ENCODE measurements around the gene HK1. TPM values are rescaled to one million over a fixed set of nuclear protein-coding genes. Genes with fewer than 3 reads are reported as not detected.

HK1 gene
- total RNA-seq, 2 donors from 2014 or later = 150 to 158 TPM

- H3K27ac ChIP-seq = no peak overlapping the region
Measured at GRCh38 chr10:69421611-69422308, 143.5 kb downstream of the HK1 start.

GRCh38 chr10:69422676-69423075 lies 144.4 kb downstream of the HK1 start:
- no peak overlapping the region for H3K4me3 ChIP-seq
- H3K27ac ChIP-seq = no peak overlapping the region
- no peak for TF ChIP-seq CTCF (IDR thresholded peaks at IDR 0.05)
- DNase-seq (ENCODE audit: low spot score) = no peak
- H3K9me3 ChIP-seq = no peaks in the 10 kb centered on the region
- H3K4me1 ChIP-seq (ENCODE audit: control insufficient read depth in 1 of 2, low read depth in 2 of 2) = no peaks in the 10 kb centered on the region
- ATAC-seq (ENCODE audit: insufficient number of reproducible peaks, low FRiP score, low read depth) = no peak
- no peaks in the 10 kb centered on the region for H3K36me3 ChIP-seq
- H3K27me3 ChIP-seq (replicated peaks; ENCODE audit: insufficient read depth) = no peaks in the 10 kb centered on the region

More at GRCh38 chr10:69421611-69422308, 143.5 kb downstream of the HK1 start:
- no peak for TF ChIP-seq CTCF (IDR thresholded peaks at IDR 0.05)
- Histone ChIP-seq H3K36me3 (no peaks in the 10 kb centered on the region), H3K4me3 (no peak overlapping the region), H3K9me3 (no peaks in the 10 kb centered on the region), H3K4me1 (ENCODE audit: control insufficient read depth in 1 of 2, low read depth in 2 of 2) (peaks cover 0 to 5% of the 10 kb centered on the region in 2 donors), H3K27me3 (replicated peaks; ENCODE audit: insufficient read depth) (no peaks in the 10 kb centered on the region)
- DNase-seq (ENCODE audit: low spot score) (no peak), ATAC-seq (ENCODE audit: insufficient number of reproducible peaks, low FRiP score, low read depth) (no peak)

GRCh38 chr10:69425041-69425440 lies 146.7 kb downstream of the HK1 start:
- Histone ChIP-seq H3K4me3 (no peak overlapping the region), H3K4me1 (ENCODE audit: control insufficient read depth in 1 of 2, low read depth in 2 of 2) (no peaks in the 10 kb centered on the region), H3K27ac (no peak overlapping the region), H3K27me3 (replicated peaks; ENCODE audit: insufficient read depth) (no peaks in the 10 kb centered on the region), H3K36me3 (no peaks in the 10 kb centered on the region), H3K9me3 (no peaks in the 10 kb centered on the region)
- TF ChIP-seq CTCF (IDR thresholded peaks at IDR 0.05) = no peak
- no peak for DNase-seq (ENCODE audit: low spot score)
- ATAC-seq (ENCODE audit: insufficient number of reproducible peaks, low FRiP score, low read depth) = no peak

- no peak for TF ChIP-seq CTCF (IDR thresholded peaks at IDR 0.05)
- ATAC-seq (ENCODE audit: insufficient number of reproducible peaks, low FRiP score, low read depth) (no peak), DNase-seq (ENCODE audit: low spot score) (no peak)
- Histone ChIP-seq H3K9me3 (no peaks in the 10 kb centered on the region), H3K4me3 (no peak overlapping the region), H3K27me3 (replicated peaks; ENCODE audit: insufficient read depth) (no peaks in the 10 kb centered on the region), H3K36me3 (no peaks in the 10 kb centered on the region), H3K27ac (no peak overlapping the region), H3K4me1 (ENCODE audit: control insufficient read depth in 1 of 2, low read depth in 2 of 2) (no peaks in the 10 kb centered on the region)
Measured at GRCh38 chr10:69425511-69426298, 147.4 kb downstream of the HK1 start.

- Histone ChIP-seq H3K4me1 (ENCODE audit: control insufficient read depth in 1 of 2, low read depth in 2 of 2) (no peaks in the 10 kb centered on the region), H3K36me3 (no peaks in the 10 kb centered on the region), H3K27me3 (replicated peaks; ENCODE audit: insufficient read depth) (no peaks in the 10 kb centered on the region), H3K27ac (no peak overlapping the region), H3K9me3 (no peaks in the 10 kb centered on the region), H3K4me3 (no peak overlapping the region)
- ATAC-seq (ENCODE audit: insufficient number of reproducible peaks, low FRiP score, low read depth) = no peak
- no peak for DNase-seq (ENCODE audit: low spot score)
- no peak for TF ChIP-seq CTCF (IDR thresholded peaks at IDR 0.05)
Measured at GRCh38 chr10:69426376-69426727, 148.1 kb downstream of the HK1 start.

Data from thoracic aorta (tissue), 2 donors.